Frontal cortex (tissue), 4 donors: Measurements from ENCODE around the gene CEP41. TPM values are rescaled to one million over a fixed set of nuclear protein-coding genes. Genes with fewer than 3 reads are reported as not detected.

Source experiments
- DNase-seq, 2 donors: peaks; one replicate each; pipeline ENCODE4 v3.0.0; 2012; ENCODE audit warnings: low spot score in 2 of 2
- FAIRE-seq: peaks from 2 replicates; lab custom pipeline; 2012; peaks lifted over from hg19 to GRCh38; lab: Jason Lieb, UNC
- total RNA-seq: library from RNA; depleted of rRNA; stranded (reverse); fragments of >200 nt; gene quantifications from one replicate; pipeline ENCODE4 v1.2.3, GENCODE V29; 2014
- donor health status: control.
- donor health status: control.
- donor health status: control.

The CEP41 gene
- total RNA-seq, result 11.4 TPM

- DNase-seq, result peak; percentile 95 to 97
- FAIRE-seq, result no peak
Measured at GRCh38 chr7:130440527-130441365, at the start of gene CEP41. Gene CEP41 (minus strand): TSS chr7:130441016. CDS start chr7:130440966, 50 bp downstream.

- DNase-seq (no peak), FAIRE-seq (no peak)
Measured at GRCh38 chr7:130490311-130490791, 49.5 kb upstream of the CEP41 start.

GRCh38 chr7:130489140-130489983 is 48.5 kb upstream of the CEP41 start:
- no peak for FAIRE-seq
- DNase-seq, result peak; percentile 26 to 43

GRCh38 chr7:130488392-130489139 is 47.8 kb upstream of the CEP41 start:
- DNase-seq (peak; percentile 25 to 47), FAIRE-seq (no peak)

- FAIRE-seq (no peak), DNase-seq (peak; percentile 17 to 29)
Measured at GRCh38 chr7:130486954-130487436, 46.2 kb upstream of the CEP41 start.

DNA sequence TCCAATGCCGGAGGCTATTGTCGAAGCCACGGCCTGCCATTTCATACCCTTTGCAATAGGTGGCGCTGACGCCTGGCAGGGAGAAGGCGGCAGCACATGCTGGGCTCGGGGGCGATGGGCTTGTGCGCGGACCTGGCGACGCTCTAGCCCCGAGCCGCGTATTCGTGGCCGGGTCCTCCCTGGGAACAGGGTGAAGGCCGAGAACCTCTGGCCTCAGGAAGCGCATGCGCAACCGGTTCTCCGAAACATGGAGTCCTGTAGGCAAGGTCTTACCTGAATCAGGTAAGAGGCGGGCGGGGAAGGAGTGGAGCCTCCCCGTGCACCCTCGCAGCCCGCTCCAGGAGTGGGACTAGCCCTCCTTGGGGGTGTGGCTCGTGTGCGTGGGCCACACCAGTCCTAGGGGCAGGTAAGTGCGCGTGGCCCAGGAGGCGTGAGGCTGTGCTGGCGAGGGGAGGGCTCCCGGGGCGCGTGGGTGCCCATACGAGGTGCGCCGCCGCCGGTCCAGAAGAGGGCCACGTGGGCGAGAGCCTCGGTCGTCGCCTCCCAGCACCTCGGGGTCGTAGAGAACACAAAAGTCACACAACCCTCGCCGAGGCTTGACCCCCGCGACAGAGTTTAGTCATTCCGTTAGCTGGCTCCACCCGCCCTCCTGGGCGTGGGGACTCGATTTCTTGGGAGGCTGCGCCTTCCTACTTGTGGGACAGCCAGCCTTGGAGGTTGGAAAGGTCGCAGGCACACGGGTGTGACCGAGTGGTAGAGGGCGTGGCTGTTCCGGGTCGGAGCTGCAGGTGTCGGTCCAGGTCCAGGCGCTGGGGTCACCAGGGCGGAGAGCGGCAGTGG is 45.5 kb upstream of the CEP41 start:
- FAIRE-seq (no peak), DNase-seq (peak; percentile 41 to 52)

GRCh38 chr7:130485734-130486113 is 44.9 kb upstream of the CEP41 start:
- DNase-seq (no peak), FAIRE-seq (no peak)

DNA sequence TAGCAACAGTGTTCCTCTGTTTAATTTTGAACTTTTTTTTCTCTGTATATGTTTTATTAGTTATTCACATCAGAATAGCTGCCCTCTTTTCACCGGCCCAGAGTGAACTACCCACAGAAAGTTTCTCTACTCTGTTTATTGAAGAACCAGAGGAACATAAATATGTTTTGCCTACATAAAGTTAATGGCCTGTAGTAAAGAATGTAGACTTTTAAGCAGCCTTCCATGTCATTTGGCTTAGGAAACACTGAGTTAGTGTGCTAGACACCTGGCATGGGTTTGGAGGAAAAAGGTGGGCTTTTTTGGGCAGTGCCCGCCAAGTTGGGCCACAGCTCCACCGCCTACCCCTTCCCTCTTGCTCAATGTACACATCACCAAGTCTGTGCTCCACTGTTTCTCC is 42.2 kb upstream of the CEP41 start:
- FAIRE-seq (no peak), DNase-seq (no peak)

DNA sequence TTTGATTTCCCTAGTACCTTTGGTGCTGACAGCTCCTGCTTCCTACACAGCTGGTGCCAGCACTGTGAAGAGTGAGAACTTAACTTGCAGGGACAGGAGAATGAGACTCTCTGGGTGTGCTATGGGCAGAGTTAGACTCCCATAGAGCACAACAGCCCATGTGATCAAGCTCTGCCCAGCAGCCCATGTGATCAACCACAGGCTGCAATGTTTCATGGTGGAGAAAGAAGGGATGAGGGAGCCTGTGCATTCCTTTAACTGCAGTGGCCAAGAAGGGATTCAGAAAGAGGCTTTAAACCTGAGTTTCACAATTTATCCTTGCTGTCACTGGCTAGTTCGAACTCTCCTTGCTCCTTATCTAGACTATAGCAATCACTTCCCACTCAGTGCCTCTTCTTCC is 41.1 kb upstream of the CEP41 start:
- DNase-seq (no peak), FAIRE-seq (no peak)

- DNase-seq (no peak), FAIRE-seq (peak; percentile 54)
Measured at GRCh38 chr7:130479716-130480400, 39.0 kb upstream of the CEP41 start.

DNA sequence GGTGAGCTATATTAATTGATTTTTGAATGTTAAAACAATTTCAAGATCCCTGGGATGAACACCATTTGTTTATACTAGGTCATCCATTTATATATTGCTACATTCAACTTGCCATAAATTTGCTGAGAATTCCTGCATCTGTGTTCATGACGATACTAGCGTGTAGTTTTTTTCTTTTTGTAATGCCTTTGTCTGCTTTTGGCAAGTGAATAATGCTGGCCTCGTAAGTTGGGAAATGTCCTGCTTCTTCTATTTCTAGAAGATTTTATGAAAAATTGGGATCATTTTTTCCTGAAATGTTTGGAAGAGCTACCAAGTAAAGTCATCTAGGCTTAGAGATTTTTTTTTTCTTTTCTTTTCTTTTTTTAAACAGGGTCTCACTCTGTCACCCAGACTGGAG is 38.2 kb upstream of the CEP41 start:
- FAIRE-seq (no peak), DNase-seq (no peak)

DNA sequence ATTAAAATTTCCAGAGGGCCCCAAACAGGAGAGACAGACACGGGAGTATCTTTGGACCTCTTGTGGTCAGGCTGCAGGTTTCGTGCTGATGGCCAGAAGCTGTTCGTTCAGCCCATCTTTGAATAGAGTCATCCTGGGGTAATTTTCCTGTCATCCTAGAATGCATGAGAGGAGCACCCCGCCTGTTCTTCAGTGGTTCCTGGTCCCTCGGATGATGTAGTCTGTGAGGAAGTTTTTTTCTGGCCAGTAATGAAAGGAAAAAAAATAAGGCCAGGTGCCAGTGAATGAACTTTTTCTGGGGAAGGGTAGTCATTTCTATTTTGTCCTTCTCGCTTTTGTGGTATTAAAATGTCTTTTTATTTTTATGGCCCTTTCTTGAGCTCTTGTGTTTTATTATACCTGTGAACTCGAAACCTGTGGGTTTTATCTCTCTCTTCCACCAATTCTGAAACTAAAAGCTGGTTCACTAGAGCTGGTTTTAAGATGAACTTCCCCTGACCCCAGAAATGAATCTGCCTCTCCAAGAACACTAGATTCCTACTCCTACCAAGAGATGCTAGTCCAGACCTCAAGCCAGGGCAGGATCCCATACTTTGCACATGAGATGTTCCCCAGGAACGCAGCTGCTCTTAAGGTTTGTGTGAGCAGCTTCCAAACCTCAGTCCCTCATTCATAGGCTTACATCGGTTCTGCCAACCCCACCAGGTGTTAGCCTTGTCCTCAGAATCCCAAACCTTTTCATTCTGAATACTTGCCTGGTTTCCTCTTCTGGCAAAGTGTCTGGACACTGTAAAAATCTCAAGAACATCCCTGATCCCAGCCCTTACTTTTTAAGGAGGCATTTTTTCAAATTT is 35.7 kb upstream of the CEP41 start:
- DNase-seq (no peak), FAIRE-seq (no peak)

GRCh38 chr7:130475776-130476175 is 35.0 kb upstream of the CEP41 start:
- FAIRE-seq (no peak), DNase-seq (no peak)

GRCh38 chr7:130473876-130474275 is 33.1 kb upstream of the CEP41 start:
- DNase-seq (no peak), FAIRE-seq (no peak)

DNA sequence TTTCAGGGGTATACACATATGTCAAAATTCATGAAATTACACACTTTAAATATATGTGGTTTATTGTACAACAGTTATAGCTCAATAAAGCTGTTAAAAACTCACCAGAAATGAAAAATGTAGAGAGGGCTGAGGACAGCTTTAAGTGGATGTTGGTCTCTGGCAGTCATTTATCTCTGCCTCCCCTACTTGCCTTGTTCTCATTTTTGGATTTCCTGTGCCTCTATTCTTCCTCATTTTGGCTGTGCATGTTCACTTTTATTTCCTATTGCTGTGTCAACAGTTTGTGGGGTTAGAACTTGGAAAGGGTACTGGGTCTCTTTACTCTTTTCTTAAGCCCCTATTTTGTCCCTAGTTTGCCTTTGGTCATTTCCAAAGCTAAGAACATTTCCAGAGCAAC is 32.5 kb upstream of the CEP41 start:
- DNase-seq, result no peak
- no peak for FAIRE-seq

GRCh38 chr7:130471974-130472373 is 31.2 kb upstream of the CEP41 start:
- DNase-seq (no peak), FAIRE-seq (no peak)

- no peak for DNase-seq
- FAIRE-seq, result no peak
Measured at GRCh38 chr7:130468612-130469011, 27.8 kb upstream of the CEP41 start.
